GM03348 (cell line): ENCODE data around the gene SLC13A5.
"Not testable (repeated sequence)": the region's sequence is repeated elsewhere in the genome, so short reads cannot be mapped to it uniquely, and the experiment has no call there.

Experiments used
- DNase-seq: peaks from one replicate; pipeline ENCODE4 v3.0.0; 2012; ENCODE audit warnings: low spot score

The SLC13A5 gene

GRCh38 chr17:6711081-6711674 is 2.0 kb downstream of the SLC13A5 start:
- DNase-seq, result no peak

GRCh38 chr17:6710317-6710716 is 2.9 kb downstream of the SLC13A5 start:
- no peak for DNase-seq

GRCh38 chr17:6708357-6708961 is 4.7 kb downstream of the SLC13A5 start:
- no peak for DNase-seq

GRCh38 chr17:6706996-6707395 is 6.2 kb downstream of the SLC13A5 start:
- DNase-seq, result no peak

- DNase-seq, result no peak
These were observed 6.7 kb downstream of the SLC13A5 start for GRCh38 chr17:6706499-6706898.

- DNase-seq, result no peak
These were observed 8.6 kb downstream of the SLC13A5 start for GRCh38 chr17:6704470-6705052.

GRCh38 chr17:6703751-6704150 is 9.4 kb downstream of the SLC13A5 start:
- no peak for DNase-seq

GRCh38 chr17:6702567-6703215 is 10.5 kb downstream of the SLC13A5 start:
- DNase-seq, result no peak

GRCh38 chr17:6701719-6702118 is 11.4 kb downstream of the SLC13A5 start:
- peak; percentile 56 for DNase-seq

GRCh38 chr17:6700948-6701307 is 12.2 kb downstream of the SLC13A5 start:
- DNase-seq, result no peak

GRCh38 chr17:6699997-6700947 is 12.9 kb downstream of the SLC13A5 start:
- DNase-seq, result no peak

GRCh38 chr17:6698004-6698403 is 15.2 kb downstream of the SLC13A5 start:
- no peak for DNase-seq

- DNase-seq, result no peak
These were observed 16.3 kb downstream of the SLC13A5 start for GRCh38 chr17:6696906-6697305.

GRCh38 chr17:6695565-6695964 is 17.6 kb downstream of the SLC13A5 start:
- no peak for DNase-seq

- no peak for DNase-seq
These were observed 18.1 kb downstream of the SLC13A5 start for GRCh38 chr17:6695051-6695450.

- DNase-seq, result not testable (repeated sequence)
These were observed 21.2 kb downstream of the SLC13A5 start for GRCh38 chr17:6691958-6692357.

- no peak for DNase-seq
These were observed 21.6 kb downstream of the SLC13A5 start for GRCh38 chr17:6691546-6691945.

- DNase-seq, result no peak
These were observed 22.5 kb downstream of the SLC13A5 start for GRCh38 chr17:6690641-6691040.

GRCh38 chr17:6688944-6689343 is 24.2 kb downstream of the SLC13A5 start:
- no peak for DNase-seq

- no peak for DNase-seq
These were observed 27.1 kb downstream of the SLC13A5 start for GRCh38 chr17:6686026-6686425.

- no peak for DNase-seq
These were observed 28.0 kb downstream of the SLC13A5 start for GRCh38 chr17:6684881-6685767.
